ENCODE results near the gene GRID1. TPM values are rescaled to one million over a fixed set of nuclear protein-coding genes. Genes with fewer than 3 reads are reported as not detected.

Gene GRID1
- total RNA-seq, 1 experiment from 2014 or later, result 0.53 TPM

GRCh38 chr10:86064219-86064618, 302.4 kb downstream of the GRID1 start:
- in situ Hi-C loops (cut with HindIII; ENCODE audit: low pct_unique_long_range_greater_than_20kb, low sequenced_read_pairs), result no loop called here
- no peak for DNase-seq (ENCODE audit: low read depth, low spot score)

- in situ Hi-C loops (cut with HindIII; ENCODE audit: low pct_unique_long_range_greater_than_20kb, low sequenced_read_pairs), result no loop called here
- DNase-seq (ENCODE audit: low read depth, low spot score), result no peak
These were observed 303.3 kb downstream of the GRID1 start for GRCh38 chr10:86063341-86063740.

GRCh38 chr10:86062647-86063145, 303.9 kb downstream of the GRID1 start:
- DNase-seq (ENCODE audit: low read depth, low spot score), result no peak
- in situ Hi-C loops (cut with HindIII; ENCODE audit: low pct_unique_long_range_greater_than_20kb, low sequenced_read_pairs), result no loop called here

GRCh38 chr10:86062198-86062550, 304.4 kb downstream of the GRID1 start:
- no peak for DNase-seq (ENCODE audit: low read depth, low spot score)
- in situ Hi-C loops (cut with HindIII; ENCODE audit: low pct_unique_long_range_greater_than_20kb, low sequenced_read_pairs), result no loop called here

GRCh38 chr10:86061278-86062197, 305.1 kb downstream of the GRID1 start:
- DNase-seq (ENCODE audit: low read depth, low spot score), result no peak
- in situ Hi-C loops (cut with HindIII; ENCODE audit: low pct_unique_long_range_greater_than_20kb, low sequenced_read_pairs), result no loop called here

GRCh38 chr10:86060386-86061277, 306.0 kb downstream of the GRID1 start:
- in situ Hi-C loops (cut with HindIII; ENCODE audit: low pct_unique_long_range_greater_than_20kb, low sequenced_read_pairs), result no loop called here
- DNase-seq (ENCODE audit: low read depth, low spot score), result no peak

GRCh38 chr10:86059892-86060291, 306.7 kb downstream of the GRID1 start:
- DNase-seq (ENCODE audit: low read depth, low spot score), result no peak
- in situ Hi-C loops (cut with HindIII; ENCODE audit: low pct_unique_long_range_greater_than_20kb, low sequenced_read_pairs), result no loop called here

- in situ Hi-C loops (cut with HindIII; ENCODE audit: low pct_unique_long_range_greater_than_20kb, low sequenced_read_pairs), result no loop called here
- no peak for DNase-seq (ENCODE audit: low read depth, low spot score)
These were observed 307.6 kb downstream of the GRID1 start for GRCh38 chr10:86058964-86059363.

- no peak for DNase-seq (ENCODE audit: low read depth, low spot score)
- in situ Hi-C loops (cut with HindIII; ENCODE audit: low pct_unique_long_range_greater_than_20kb, low sequenced_read_pairs), result no loop called here
These were observed 308.9 kb downstream of the GRID1 start for GRCh38 chr10:86057708-86058107.

- in situ Hi-C loops (cut with HindIII; ENCODE audit: low pct_unique_long_range_greater_than_20kb, low sequenced_read_pairs), result no loop called here
- DNase-seq (ENCODE audit: low read depth, low spot score), result no peak
These were observed 309.9 kb downstream of the GRID1 start for GRCh38 chr10:86056672-86057071.

- DNase-seq (ENCODE audit: low read depth, low spot score), result no peak
- in situ Hi-C loops (cut with HindIII; ENCODE audit: low pct_unique_long_range_greater_than_20kb, low sequenced_read_pairs), result no loop called here
These were observed 310.7 kb downstream of the GRID1 start for GRCh38 chr10:86055928-86056327.

GRCh38 chr10:86053675-86054074, 312.9 kb downstream of the GRID1 start:
- no peak for DNase-seq (ENCODE audit: low read depth, low spot score)
- in situ Hi-C loops (cut with HindIII; ENCODE audit: low pct_unique_long_range_greater_than_20kb, low sequenced_read_pairs), result no loop called here

- DNase-seq (ENCODE audit: low read depth, low spot score), result no peak
- in situ Hi-C loops (cut with HindIII; ENCODE audit: low pct_unique_long_range_greater_than_20kb, low sequenced_read_pairs), result no loop called here
These were observed 315.0 kb downstream of the GRID1 start for GRCh38 chr10:86051586-86051985.

GRCh38 chr10:86049442-86049841, 317.2 kb downstream of the GRID1 start:
- no peak for DNase-seq (ENCODE audit: low read depth, low spot score)
- in situ Hi-C loops (cut with HindIII; ENCODE audit: low pct_unique_long_range_greater_than_20kb, low sequenced_read_pairs), result no loop called here

GRCh38 chr10:86048973-86049372, 317.6 kb downstream of the GRID1 start:
- no peak for DNase-seq (ENCODE audit: low read depth, low spot score)
- in situ Hi-C loops (cut with HindIII; ENCODE audit: low pct_unique_long_range_greater_than_20kb, low sequenced_read_pairs), result no loop called here

GRCh38 chr10:86048571-86048970, 318.0 kb downstream of the GRID1 start:
- DNase-seq (ENCODE audit: low read depth, low spot score), result no peak
- in situ Hi-C loops (cut with HindIII; ENCODE audit: low pct_unique_long_range_greater_than_20kb, low sequenced_read_pairs), result no loop called here

GRCh38 chr10:86047588-86047987, 319.0 kb downstream of the GRID1 start:
- DNase-seq (ENCODE audit: low read depth, low spot score), result no peak
- in situ Hi-C loops (cut with HindIII; ENCODE audit: low pct_unique_long_range_greater_than_20kb, low sequenced_read_pairs), result no loop called here

GRCh38 chr10:86046845-86047460, 319.6 kb downstream of the GRID1 start:
- in situ Hi-C loops (cut with HindIII; ENCODE audit: low pct_unique_long_range_greater_than_20kb, low sequenced_read_pairs), result no loop called here

More at GRCh38 chr10:86046845-86047460, 319.6 kb downstream of the GRID1 start:
- no peak for DNase-seq (ENCODE audit: low read depth, low spot score)
